H1 (cell line): Measurements from ENCODE around the gene PROSER3. TPM values are rescaled to one million over a fixed set of nuclear protein-coding genes. Genes with fewer than 3 reads are reported as not detected.

Source experiments
- BACH1 ChIP-seq: IDR thresholded peaks from 2 replicates; pipeline ENCODE4 v1.6.1; 2012; ENCODE audit warnings: low read length, improper control_type of control experiment
- MAX ChIP-seq: IDR thresholded peaks from 2 replicates; pipeline ENCODE4 v1.6.1; 2012; ENCODE audit warnings: inconsistent platforms
- RNF2 ChIP-seq: fragments of 200-900, 300-1000 bp; sonication (generic); IDR thresholded peaks from 2 replicates; pipeline ENCODE4 v1.7.1; 2016; ENCODE audit warnings: borderline replicate concordance, low read depth, mild to moderate bottlenecking, antibody characterized with exemption, low read length; ENCODE audit not compliant: poor library complexity, severe bottlenecking; ENCODE audit errors: missing control alignments
- SIRT6 ChIP-seq: IDR thresholded peaks from one replicate; pipeline ENCODE4 v1.7.1; 2012; ENCODE audit warnings: low read length, inconsistent platforms
- SP2 ChIP-seq: IDR thresholded peaks from 2 replicates; pipeline ENCODE4 v1.6.1; 2012; ENCODE audit warnings: mild to moderate bottlenecking, low read length, inconsistent platforms
- polyA plus RNA-seq, 7 experiments: library from polyadenylated mRNA; depleted of rRNA in 3 of 7; stranded (reverse) in 5 of 7; unstranded in 2 of 7; fragments of >200 nt in 5 of 7; fragments of 200-250 nt in 2 of 7; gene quantifications; 1 replicate in 5 of 7; 2 replicates in 1 of 7; 4 replicates in 1 of 7; pipeline versions ENCODE4 v1.2.1 to v1.2.3, GENCODE V29; 2011 to 2013; ENCODE audit warnings: missing spikeins in 2 of 7, mixed read lengths in 2 of 7
- total RNA-seq: library from RNA; stranded (reverse); fragmentation: NEBNext Ultra II Directional; extraction: Animal tissue kit (Norgen Biotek cat#: 25700); gene quantifications from 2 replicates; pipeline ENCODE4 v1.2.1, GENCODE V29; 2021
- TF ChIP-seq, protein P1 (sequence below): IDR thresholded peaks from 2 replicates; pipeline ENCODE4 v1.6.1; 2011; ENCODE audit warnings: low read length, improper control_type of control experiment

Gene PROSER3
- total and polyA plus RNA-seq, 2 of the 8 experiments (the other 6 are each of a cell fraction or from before 2014, with no cell fraction given), result 17.8 to 28.9 TPM

- TF ChIP-seq MAX, result no peak
- TF ChIP-seq, protein P1, sequence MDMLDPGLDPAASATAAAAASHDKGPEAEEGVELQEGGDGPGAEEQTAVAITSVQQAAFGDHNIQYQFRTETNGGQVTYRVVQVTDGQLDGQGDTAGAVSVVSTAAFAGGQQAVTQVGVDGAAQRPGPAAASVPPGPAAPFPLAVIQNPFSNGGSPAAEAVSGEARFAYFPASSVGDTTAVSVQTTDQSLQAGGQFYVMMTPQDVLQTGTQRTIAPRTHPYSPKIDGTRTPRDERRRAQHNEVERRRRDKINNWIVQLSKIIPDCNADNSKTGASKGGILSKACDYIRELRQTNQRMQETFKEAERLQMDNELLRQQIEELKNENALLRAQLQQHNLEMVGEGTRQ, result no peak
- no peak for TF ChIP-seq BACH1
- TF ChIP-seq RNF2, result no peak
- no peak for TF ChIP-seq SIRT6
- TF ChIP-seq SP2, result no peak
Measured at GRCh38 chr19:35781650-35782049, 23.7 kb downstream of the PROSER3 start (continued).
